NK-92 (cell line): ENCODE data around the gene TOM1.
A peak's percentile ranks its signal among the peaks of the same experiment; 100 is the strongest.

Source experiments
- DNase-seq: peaks from one replicate; lab custom pipeline; 2025; ENCODE audit not compliant: unreplicated experiment; lab: John Stamatoyannopoulos, UW

The TOM1 gene

GRCh38 chr22:35299673-35300499 is at the start of gene TOM1:
TOM1 (plus strand) TSS chr22:35299894; CDS start chr22:35299929, 35 bp downstream.
- peak; percentile 71 for DNase-seq

DNA sequence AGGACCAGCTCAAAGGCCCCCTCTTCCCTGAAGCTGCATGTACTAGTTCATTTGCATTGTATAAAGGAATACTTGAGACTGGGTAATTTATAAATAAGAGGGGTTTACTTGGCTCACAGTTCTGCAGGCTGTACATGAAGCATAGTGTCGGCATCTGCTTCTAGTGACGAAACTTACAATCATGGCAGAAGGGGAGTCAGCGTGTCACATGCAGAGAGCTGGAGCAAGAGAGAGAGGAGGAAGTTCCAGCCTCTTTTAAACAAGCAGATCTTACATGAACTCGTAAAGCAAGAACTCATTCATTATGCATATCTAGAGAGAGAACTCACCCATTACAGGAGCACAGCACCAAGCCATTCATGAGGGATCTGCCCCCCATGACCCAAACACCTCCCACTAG is 49.5 kb upstream of the TOM1 start:
- DNase-seq: no peak

DNA sequence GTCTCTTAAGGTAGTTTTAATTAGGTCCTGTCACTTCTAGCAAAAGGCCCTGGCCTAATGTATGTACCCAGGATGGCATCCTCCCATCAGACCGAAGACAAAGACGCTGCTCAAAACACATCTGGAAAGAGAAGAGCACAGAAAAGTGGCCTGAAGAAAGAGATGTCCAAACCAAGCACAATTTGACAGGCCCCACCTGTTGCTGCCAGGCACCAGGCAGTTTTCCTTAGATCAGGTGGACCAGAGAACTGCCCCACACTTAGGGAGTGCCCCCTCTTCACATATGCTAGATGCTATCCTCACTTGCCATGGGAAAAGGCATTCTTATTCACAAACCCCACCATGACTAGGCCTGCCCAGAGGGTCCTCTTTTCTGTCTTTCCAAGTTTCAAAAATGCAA is 45.7 kb upstream of the TOM1 start:
- no peak for DNase-seq

- DNase-seq: no peak
Observed at GRCh38 chr22:35257002-35257320, 42.7 kb upstream of the TOM1 start.

GRCh38 chr22:35257321-35258190 is 42.1 kb upstream of the TOM1 start, which contains the start of gene HMGXB4:
HMGXB4 (plus strand) TSS chr22:35257493; CDS start chr22:35262391, 4,898 bp downstream.
- DNase-seq: no peak

DNA sequence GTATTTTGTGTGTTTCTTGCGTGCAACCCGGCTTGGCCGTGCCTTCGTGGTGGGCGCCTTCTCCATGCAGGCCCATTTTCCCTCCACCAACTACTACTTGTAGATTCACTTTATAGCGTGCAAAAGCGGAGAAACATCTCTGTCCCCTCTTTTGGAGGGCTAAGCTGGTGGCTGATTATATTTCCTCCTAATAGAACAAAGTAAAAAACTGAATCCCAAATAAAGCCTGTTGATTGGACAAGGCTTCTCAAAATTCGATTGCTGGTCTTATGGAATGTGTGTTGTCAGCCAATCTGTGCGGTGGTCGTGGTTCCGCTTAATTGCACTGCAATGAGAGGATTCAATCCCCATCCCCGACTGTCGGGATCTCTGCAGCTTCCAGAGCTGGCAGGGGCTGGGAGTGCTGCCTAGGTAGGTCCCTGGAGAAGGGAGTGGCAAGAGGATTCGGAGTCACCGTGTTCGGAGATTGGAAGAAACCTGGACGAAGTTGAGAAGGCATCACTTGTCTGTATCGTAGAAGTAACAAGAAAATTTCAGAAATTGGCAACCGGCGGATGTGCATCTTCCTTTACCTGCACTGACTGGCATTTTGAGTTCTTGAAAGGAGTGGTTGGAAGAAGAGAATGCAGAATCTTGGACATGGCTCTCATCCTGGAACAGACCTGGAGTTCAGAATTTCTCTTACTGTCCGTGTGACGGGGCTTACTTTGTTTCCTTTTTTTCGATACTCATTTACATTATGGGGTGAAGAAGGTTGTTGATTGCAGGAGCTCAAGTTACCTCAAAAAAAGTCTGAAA is 41.3 kb upstream of the TOM1 start:
- DNase-seq: no peak

DNA sequence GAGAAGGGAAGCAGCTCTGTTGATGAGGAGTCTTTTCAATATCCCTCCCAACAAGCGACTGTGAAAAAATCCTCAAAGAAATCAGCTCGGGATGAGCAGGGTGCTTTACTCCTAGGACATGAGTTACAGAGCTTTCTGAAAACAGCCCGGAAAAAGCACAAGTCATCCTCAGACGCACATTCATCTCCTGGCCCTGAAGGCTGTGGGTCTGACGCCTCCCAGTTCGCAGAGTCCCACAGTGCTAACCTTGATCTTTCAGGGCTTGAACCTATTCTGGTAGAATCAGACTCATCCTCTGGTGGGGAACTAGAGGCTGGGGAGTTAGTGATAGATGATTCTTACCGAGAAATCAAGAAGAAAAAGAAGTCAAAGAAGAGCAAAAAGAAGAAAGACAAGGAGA is 34.7 kb upstream of the TOM1 start:
- no peak for DNase-seq

DNA sequence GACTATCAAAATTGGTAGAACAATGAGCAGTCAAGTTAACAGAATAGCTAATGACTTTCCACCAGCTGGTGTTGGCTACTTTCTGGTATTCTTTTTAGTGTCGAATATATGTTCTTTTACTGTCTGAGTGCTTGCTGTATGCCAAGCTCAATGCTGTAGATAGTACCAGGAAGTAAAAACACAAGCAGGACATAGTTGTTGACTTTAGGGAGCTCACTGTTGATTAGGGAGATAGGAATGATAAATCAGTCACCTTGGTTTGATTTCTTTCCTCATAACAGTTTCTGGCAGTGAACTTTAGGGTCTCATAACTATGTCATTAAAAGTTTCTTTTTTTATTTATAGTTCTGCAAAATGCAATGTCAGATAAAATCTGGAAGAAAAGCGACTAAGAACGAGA is 33.4 kb upstream of the TOM1 start:
- no peak for DNase-seq

DNA sequence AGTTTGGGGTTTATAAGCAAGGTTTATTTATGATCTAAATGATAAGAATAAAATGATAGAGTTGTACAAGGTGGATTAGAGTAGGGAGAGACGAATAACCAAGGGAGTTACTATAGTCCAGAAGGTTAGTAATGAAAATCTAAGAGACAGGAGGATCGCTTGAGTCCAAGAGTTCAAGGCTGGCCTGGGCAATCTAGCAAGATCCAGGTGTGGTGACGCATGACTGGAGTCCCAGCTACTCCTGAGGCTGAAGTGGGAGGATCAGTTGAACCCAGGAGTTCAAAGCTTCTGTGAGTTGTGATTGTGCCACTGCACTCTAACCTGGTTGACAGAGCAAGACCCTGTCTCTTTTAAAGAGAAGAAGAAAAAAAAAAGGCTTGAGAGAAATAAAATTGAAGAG is 30.1 kb upstream of the TOM1 start:
- DNase-seq: no peak

DNA sequence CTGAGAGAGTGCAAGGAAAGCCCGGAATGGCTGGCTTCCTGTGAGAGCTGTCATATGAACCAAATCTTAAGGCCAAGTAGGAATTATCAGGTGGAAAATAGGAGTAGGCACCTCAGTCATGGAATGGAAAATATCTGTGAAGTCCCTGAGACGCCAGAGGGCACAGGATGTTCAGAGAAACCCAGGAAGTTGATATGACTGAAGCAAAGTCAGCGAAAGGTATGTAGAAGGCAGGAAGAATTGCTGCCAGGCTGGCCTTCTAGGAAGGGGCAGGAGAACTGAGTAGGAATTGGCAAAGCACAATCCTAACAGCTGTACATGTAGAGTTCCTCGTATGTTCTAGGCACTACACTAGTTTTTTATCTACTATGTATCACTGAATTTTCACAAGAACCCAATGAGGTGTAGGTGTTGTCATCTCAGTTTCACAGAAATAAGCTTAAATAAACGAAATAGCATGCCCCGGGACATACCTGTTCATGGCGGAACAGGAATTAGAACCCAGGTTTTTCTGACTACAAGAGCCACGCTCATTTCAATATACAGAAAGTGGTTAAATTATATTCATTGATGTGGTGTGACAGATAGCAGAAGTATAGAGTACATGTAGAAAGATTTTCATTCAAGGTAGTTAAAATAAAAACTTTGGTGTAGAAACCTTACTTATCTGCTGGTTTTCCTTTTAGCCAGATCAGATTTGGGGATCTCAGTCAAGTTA is 25.4 kb upstream of the TOM1 start:
- DNase-seq: no peak

DNA sequence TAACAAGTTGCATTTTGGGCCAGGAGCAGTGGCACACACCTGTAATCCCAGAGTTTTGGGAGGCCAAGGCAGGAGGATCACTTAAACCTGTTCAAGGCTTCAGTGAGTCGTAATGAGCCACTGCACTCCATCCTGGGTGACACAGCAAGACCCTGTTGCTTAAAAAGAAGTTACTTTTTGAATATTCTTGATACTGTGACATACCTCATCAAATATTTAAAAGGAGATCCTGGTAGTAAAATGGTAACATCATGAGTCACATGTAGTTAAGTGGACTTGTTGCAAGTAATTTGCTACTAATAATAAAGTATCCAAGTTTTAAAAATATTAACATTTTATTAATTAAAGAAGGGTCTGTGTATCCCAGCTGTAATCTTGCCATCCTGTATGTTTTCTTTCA is 24.1 kb upstream of the TOM1 start:
- DNase-seq: no peak

GRCh38 chr22:35276019-35276418 is 23.7 kb upstream of the TOM1 start:
- DNase-seq: no peak

DNA sequence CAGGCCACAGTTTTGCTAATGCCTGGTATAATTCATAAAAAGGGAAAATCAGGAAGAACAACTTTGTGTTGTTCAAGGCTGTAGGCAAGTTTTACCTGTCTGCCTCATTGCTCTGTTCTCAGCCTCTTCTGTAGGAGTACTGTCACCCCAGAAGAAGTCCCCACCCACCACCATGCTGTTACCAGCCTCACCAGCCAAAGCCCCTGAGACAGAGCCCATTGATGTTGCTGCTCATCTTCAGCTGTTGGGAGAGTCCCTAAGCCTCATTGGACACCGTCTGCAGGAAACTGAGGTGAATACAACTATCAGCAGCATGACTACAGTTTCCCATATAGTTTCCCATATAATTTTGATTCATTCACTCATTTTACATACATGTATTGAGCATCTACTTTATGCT is 11.6 kb upstream of the TOM1 start:
- DNase-seq: no peak

DNA sequence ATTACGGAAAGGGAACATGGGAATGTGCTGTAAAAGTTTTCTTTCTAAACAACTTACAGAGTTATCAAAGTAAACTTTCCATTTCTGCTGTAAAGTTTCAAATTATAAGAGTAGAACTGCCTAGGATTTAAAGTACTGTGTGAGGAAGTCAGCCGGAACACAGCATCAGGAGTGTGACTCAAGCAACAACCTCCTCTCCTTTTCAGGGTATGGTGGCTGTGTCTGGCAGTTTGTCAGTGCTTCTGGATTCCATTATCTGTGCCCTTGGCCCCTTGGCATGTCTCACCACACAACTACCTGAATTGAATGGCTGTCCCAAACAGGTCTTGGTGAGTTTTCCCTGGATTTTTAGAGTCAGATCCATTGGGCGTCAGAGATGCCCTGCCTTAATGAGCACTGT is 6.9 kb upstream of the TOM1 start:
- no peak for DNase-seq

DNA sequence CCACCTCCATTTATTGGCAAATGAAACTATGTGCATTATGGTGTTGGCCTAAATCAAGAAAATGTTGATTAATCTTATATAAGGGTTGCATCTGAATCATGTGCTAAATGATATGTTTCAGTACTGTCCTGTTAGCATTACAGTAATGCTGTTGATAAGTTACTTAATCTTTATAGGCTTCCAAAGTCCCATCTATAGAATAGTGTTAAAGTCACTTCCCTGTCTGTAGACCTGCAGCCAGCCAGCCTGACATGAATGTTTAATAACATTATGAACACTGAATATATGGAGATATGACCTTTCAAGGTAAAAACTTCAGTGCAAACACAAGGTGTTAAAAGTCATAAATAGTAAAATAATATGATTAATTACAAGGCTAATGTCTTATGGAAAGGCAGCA is 3.6 kb upstream of the TOM1 start:
- no peak for DNase-seq

DNA sequence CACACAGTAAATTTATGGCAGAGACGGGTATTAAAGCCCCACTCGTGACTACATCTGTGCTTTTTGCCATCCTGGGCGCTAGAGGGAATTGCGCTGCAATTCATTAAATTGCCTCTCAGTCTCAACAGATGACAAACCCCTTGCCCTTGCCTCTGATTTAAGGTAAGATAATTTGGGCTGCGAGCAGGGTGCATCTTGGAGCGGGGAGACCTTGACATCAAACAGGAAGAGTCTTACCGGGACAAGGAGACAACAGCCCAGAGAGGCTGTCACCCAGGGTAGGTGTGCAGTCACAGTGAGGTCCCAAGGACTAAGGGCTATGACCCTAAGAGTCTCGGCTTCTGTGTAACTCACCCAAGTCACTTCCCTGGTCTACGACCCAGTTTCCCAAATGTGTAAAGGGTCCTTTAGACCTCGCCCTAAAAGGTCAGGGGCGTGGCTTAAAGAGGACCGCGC is 449 bp upstream of the TOM1 start:
- DNase-seq: no peak

DNA sequence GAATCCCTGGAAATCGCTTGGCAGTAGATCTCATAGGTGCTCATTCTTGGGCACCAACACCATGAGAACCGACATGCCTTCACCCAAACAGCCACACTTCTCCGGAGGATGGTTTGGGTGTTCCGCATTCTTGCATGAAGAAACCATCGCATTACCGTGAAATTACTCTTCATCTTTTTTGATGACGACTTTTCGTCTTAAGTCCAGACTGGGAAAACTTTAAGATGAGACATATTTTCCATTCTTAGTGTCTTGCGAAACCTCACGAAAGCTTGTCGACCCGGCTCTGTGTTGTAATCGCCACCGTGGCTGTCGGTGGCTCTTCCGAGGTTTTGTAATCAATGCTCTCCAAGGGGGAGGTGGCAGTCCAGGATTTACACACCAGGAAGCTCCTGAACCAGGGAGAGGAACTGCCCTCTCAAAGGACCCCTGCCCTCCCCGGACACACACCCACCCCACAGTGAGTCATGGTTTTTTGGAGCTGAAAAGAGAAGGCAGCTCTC is 1.7 kb downstream of the TOM1 start:
- DNase-seq: no peak

DNA sequence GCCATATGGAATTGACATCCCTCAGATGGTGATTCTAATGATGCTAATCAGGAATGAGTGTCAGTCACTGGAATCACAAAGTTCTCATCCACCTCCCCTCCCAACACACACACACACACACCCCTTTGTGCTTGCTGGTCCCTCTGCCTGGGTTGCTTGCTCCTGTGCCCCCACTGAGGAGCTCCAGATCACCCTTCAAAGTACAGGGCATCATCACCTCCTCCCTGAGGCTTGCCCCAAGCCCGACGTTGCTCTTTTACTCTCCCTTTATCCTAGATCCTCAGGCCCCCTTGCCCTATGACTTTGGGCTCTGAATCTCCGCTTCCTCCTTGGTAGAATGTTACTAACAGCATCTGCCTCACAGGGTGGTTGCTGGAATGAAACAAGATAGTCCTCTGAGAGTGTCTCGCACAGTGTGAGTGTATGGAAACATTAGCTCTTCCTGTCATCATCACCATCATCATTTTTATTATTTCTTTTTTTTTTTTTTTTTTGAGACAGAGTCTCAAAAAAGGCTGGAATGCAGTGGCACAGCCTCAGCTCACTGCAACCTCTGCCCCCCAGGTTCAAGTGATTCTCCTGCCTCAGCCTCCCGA is 3.4 kb downstream of the TOM1 start:
- no peak for DNase-seq

- no peak for DNase-seq
Observed at GRCh38 chr22:35305525-35306070, 5.9 kb downstream of the TOM1 start.
